OCI-LY1 (cell line): ENCODE measurements around the gene FGF10.

ENCODE experiments used
- H2AFZ ChIP-seq: fragments of 200-600 bp; sonication (generic), shearing (Covaris generic); 2 replicates; pipeline ENCODE4 v1.6.0; 2014; ENCODE audit warnings: antibody characterized with exemption, mild to moderate bottlenecking, low read length
- H3F3A ChIP-seq: fragments of 200-600 bp; sonication (generic), shearing (Covaris generic); 2 replicates; pipeline ENCODE4 v1.6.0; 2014; ENCODE audit warnings: mild to moderate bottlenecking, antibody characterized with exemption, low read length, moderate library complexity; ENCODE audit not compliant: insufficient read depth
- H3K27ac ChIP-seq: fragments of 200-600 bp; sonication (generic); 2 replicates; pipeline ENCODE4 v1.5.1; 2014; ENCODE audit warnings: low read length, mixed run types, mild to moderate bottlenecking, low read depth; ENCODE audit not compliant: poor library complexity, severe bottlenecking
- H3K27me3 ChIP-seq: fragments of 200-600 bp; sonication (generic); 2 replicates; pipeline ENCODE4 v1.6.0; 2014; ENCODE audit warnings: antibody characterized with exemption, mild to moderate bottlenecking, low read length, moderate library complexity; ENCODE audit not compliant: insufficient read depth
- H3K36me3 ChIP-seq: fragments of 200-600 bp; sonication (generic); 2 replicates; pipeline ENCODE4 v1.6.1; 2014; ENCODE audit warnings: mild to moderate bottlenecking, antibody characterized with exemption, low read length, moderate library complexity, mixed read lengths; ENCODE audit not compliant: insufficient read depth
- H3K4me1 ChIP-seq: fragments of 200-600 bp; sonication (generic); 2 replicates; pipeline ENCODE4 v1.5.1; 2014; ENCODE audit warnings: mild to moderate bottlenecking, low read length, moderate library complexity; ENCODE audit not compliant: insufficient read depth, severe bottlenecking
- H3K4me2 ChIP-seq: fragments of 200-600 bp; sonication (generic), shearing (Covaris generic); 2 replicates; pipeline ENCODE4 v1.6.1; 2014; ENCODE audit warnings: low read length
- H3K4me3 ChIP-seq: fragments of 200-600 bp; sonication (generic); 2 replicates; pipeline ENCODE4 v1.5.1; 2014; ENCODE audit warnings: low read length, low read depth, mild to moderate bottlenecking, mixed read lengths; ENCODE audit not compliant: poor library complexity, severe bottlenecking
- H3K79me2 ChIP-seq: fragments of 200-600 bp; shearing (Covaris generic); 2 replicates; pipeline ENCODE4 v1.6.1; 2016; ENCODE audit warnings: mixed run types, low read length, mixed read lengths; ENCODE audit not compliant: insufficient read depth
- H3K9ac ChIP-seq: fragments of 200-600 bp; sonication (generic), shearing (Covaris generic); 2 replicates; pipeline ENCODE4 v1.6.1; 2014; ENCODE audit warnings: mild to moderate bottlenecking, low read length, mixed read lengths
- H3K9me2 ChIP-seq: fragments of 200-600 bp; sonication (generic), shearing (Covaris generic); 2 replicates; pipeline ENCODE4 v1.6.1; 2014; ENCODE audit warnings: low read depth, mild to moderate bottlenecking, low read length, mixed read lengths
- H3K9me3 ChIP-seq: fragments of 200-600 bp; shearing (Covaris generic); 2 replicates; pipeline ENCODE4 v1.6.1; 2014; ENCODE audit warnings: low read length, mixed read lengths
- H4K20me1 ChIP-seq: fragments of 200-600 bp; sonication (generic), shearing (Covaris generic); 2 replicates; pipeline ENCODE4 v1.6.0; 2016; ENCODE audit warnings: mild to moderate bottlenecking, low read length; ENCODE audit not compliant: insufficient read depth
- CTCF ChIP-seq: fragments of 200-600 bp; sonication (generic), shearing (Covaris generic); IDR thresholded peaks from 2 replicates; pipeline ENCODE4 v1.5.1; 2017; ENCODE audit warnings: mild to moderate bottlenecking, antibody characterized with exemption, low read length, moderate library complexity, mixed read lengths
- EZH2 ChIP-seq: fragments of 200-600 bp; sonication (generic), shearing (Covaris generic); IDR thresholded peaks from 2 replicates; pipeline ENCODE4 v1.8.0; 2017; ENCODE audit warnings: borderline replicate concordance, mixed run types, mild to moderate bottlenecking, antibody characterized with exemption, low read length, moderate library complexity, mixed read lengths

The FGF10 gene

GRCh38 chr5:44312374-44312773, 76.8 kb downstream of the FGF10 start:
- Histone ChIP-seq H3K9me3 (no peaks in the 10 kb centered on the region), H3K79me2 (no peaks in the 10 kb centered on the region), H3K27ac (no peak overlapping the region), H3K4me1 (no peaks in the 10 kb centered on the region), H3K9me2 (no peaks in the 10 kb centered on the region), H2AFZ (no peak overlapping the region), H3K4me2 (no peak overlapping the region), H3K36me3 (no peaks in the 10 kb centered on the region), H4K20me1 (no peaks in the 10 kb centered on the region), H3K27me3 (no peaks in the 10 kb centered on the region), H3F3A (no peaks in the 10 kb centered on the region), H3K4me3 (no peak overlapping the region), H3K9ac (no peak overlapping the region)
- TF ChIP-seq CTCF = no peak
- TF ChIP-seq EZH2 = no peak

DNA sequence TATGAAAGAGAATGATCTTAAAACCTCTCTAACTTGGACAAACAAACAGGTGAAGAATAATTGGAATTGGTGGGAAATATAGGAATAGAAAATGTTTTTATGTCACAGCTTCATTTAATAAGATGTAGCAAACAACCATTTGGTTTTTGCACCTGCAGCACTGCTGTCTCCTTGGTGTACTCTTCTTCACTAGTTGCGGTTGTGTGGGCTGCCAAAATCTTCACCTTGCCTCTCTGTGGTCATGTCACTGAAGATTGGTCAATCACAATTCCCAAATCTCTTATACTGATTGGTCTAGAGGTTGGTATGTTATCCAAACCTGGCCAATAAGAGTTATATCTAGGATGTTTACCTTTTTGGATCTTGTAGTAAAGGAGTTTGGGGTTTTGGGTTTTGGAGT, 88.7 kb downstream of the FGF10 start:
- no peaks in the 10 kb centered on the region for H3K79me2 ChIP-seq
- no peak overlapping the region for H3K27ac ChIP-seq
- H3K9me2 ChIP-seq = no peaks in the 10 kb centered on the region
- H3K36me3 ChIP-seq = no peaks in the 10 kb centered on the region
- no peaks in the 10 kb centered on the region for H3K27me3 ChIP-seq
- H3K4me2 ChIP-seq = no peak overlapping the region
- no peaks in the 10 kb centered on the region for H3K9me3 ChIP-seq
- TF ChIP-seq EZH2 = no peak
- TF ChIP-seq CTCF = no peak
- H3K4me3 ChIP-seq = no peak overlapping the region
- H3F3A ChIP-seq = no peaks in the 10 kb centered on the region
- H4K20me1 ChIP-seq = no peaks in the 10 kb centered on the region
- H2AFZ ChIP-seq = no peak overlapping the region
- no peaks in the 10 kb centered on the region for H3K4me1 ChIP-seq
- no peak overlapping the region for H3K9ac ChIP-seq

GRCh38 chr5:44299394-44299793, 89.8 kb downstream of the FGF10 start:
- no peaks in the 10 kb centered on the region for H3K9me3 ChIP-seq
- H3K27me3 ChIP-seq = no peaks in the 10 kb centered on the region
- H2AFZ ChIP-seq = no peak overlapping the region
- H3K36me3 ChIP-seq = no peaks in the 10 kb centered on the region
- H3K9me2 ChIP-seq = no peaks in the 10 kb centered on the region
- no peak overlapping the region for H3K9ac ChIP-seq
- no peak overlapping the region for H3K27ac ChIP-seq
- H3K79me2 ChIP-seq = no peaks in the 10 kb centered on the region
- H3K4me1 ChIP-seq = no peaks in the 10 kb centered on the region
- no peaks in the 10 kb centered on the region for H3F3A ChIP-seq
- H3K4me3 ChIP-seq = no peak overlapping the region
- TF ChIP-seq CTCF = no peak
- no peak for TF ChIP-seq EZH2
- no peak overlapping the region for H3K4me2 ChIP-seq
- H4K20me1 ChIP-seq = no peaks in the 10 kb centered on the region
